Suprapubic skin (tissue), 4 donors: ENCODE measurements around the gene ZNF200. TPM values are rescaled to one million over a fixed set of nuclear protein-coding genes. Genes with fewer than 3 reads are reported as not detected.

Experiments
- DNase-seq, 2 donors: peaks; one replicate each; pipeline ENCODE4 v3.0.0-alpha.2; 2019; ENCODE audit warnings: low spot score in 2 of 2
- H3K27ac ChIP-seq: fragments of 200-600 bp; sonication (generic); one replicate; pipeline ENCODE4 v1.5.1; 2019
- H3K27me3 ChIP-seq: fragments of 200-600 bp; sonication (generic); one replicate; pipeline ENCODE4 v1.5.1; 2019
- H3K36me3 ChIP-seq: fragments of 200-600 bp; sonication (generic); one replicate; pipeline ENCODE4 v1.5.1; 2019
- H3K4me1 ChIP-seq: fragments of 200-600 bp; sonication (generic); one replicate; pipeline ENCODE4 v1.5.1; 2019
- H3K4me3 ChIP-seq: fragments of 200-600 bp; sonication (generic); one replicate; pipeline ENCODE4 v1.5.1; 2019; ENCODE audit warnings: mild to moderate bottlenecking
- H3K9me3 ChIP-seq: fragments of 200-600 bp; sonication (generic); one replicate; pipeline ENCODE4 v1.5.1; 2019
- CTCF ChIP-seq, 2 donors: fragments of 200-600 bp in 1 of 2; fragments of 450-650 bp in 1 of 2; sonication (generic) in 1 of 2; IDR thresholded peaks; one replicate each; pipeline ENCODE4 v1.5.1; 2016 to 2019; ENCODE audit warnings: antibody characterized with exemption in 2 of 2, mild to moderate bottlenecking in 1 of 2, moderate library complexity in 1 of 2
- EP300 ChIP-seq: sonication (generic); formaldehyde crosslinking; IDR thresholded peaks from one replicate; pipeline ENCODE4 v1.6.1; 2017; ENCODE audit warnings: antibody characterized with exemption
- POLR2A ChIP-seq, 2 donors: fragments of 450-650 bp; IDR thresholded peaks; one replicate each; pipeline ENCODE4 v1.6.1; 2017; ENCODE audit warnings: antibody characterized with exemption in 2 of 2, mild to moderate bottlenecking in 2 of 2, moderate library complexity in 2 of 2
- POLR2AphosphoS5 ChIP-seq, 3 donors: sonication (generic); formaldehyde crosslinking; IDR thresholded peaks; one replicate each; pipeline ENCODE4 v1.6.1; 2017; ENCODE audit warnings: antibody characterized with exemption in 3 of 3
- WGBS: methylation state at CpG from one replicate; pipeline ENCODE4 v1.1.5; 2018; 5-methylcytosine and 5-hydroxymethylcytosine counted together
- total RNA-seq, 4 donors: library from RNA; depleted of rRNA; stranded (reverse); fragments of >200 nt; gene quantifications; one replicate each; pipeline ENCODE4 v1.1.0, GENCODE V29; 2016

Gene ZNF200
- total RNA-seq, 4 donors from 2014 or later, result 2.6 to 7.7 (median 4.8) TPM

GRCh38 chr16:3175157-3176093 is 59.5 kb downstream of the ZNF200 start:
- peaks cover 100% of the 10 kb centered on the region for H3K27me3 ChIP-seq
- 15% methylated on average over 10 of the region's 39 CpGs for WGBS
- H3K4me1 ChIP-seq, result peaks cover 32% of the 10 kb centered on the region
- H3K27ac ChIP-seq, result no peak overlapping the region
- no peak overlapping the region for H3K4me3 ChIP-seq
- DNase-seq, result no peak
- H3K9me3 ChIP-seq, result no peaks in the 10 kb centered on the region
- TF ChIP-seq POLR2A (IDR thresholded peaks at IDR 0.05), result no peak
- TF ChIP-seq EP300, result no peak
- TF ChIP-seq POLR2AphosphoS5 (IDR thresholded peaks at IDR 0.05), result no peak
- TF ChIP-seq CTCF (IDR thresholded peaks at IDR 0.05), result no peak
- H3K36me3 ChIP-seq, result no peaks in the 10 kb centered on the region

- no peak overlapping the region for H3K4me3 ChIP-seq
- peaks cover 35% of the 10 kb centered on the region for H3K4me1 ChIP-seq
- H3K36me3 ChIP-seq, result no peaks in the 10 kb centered on the region
- H3K27ac ChIP-seq, result no peak overlapping the region
- DNase-seq, result no peak
- peaks cover 100% of the 10 kb centered on the region for H3K27me3 ChIP-seq
- H3K9me3 ChIP-seq, result no peaks in the 10 kb centered on the region
- TF ChIP-seq POLR2AphosphoS5 (IDR thresholded peaks at IDR 0.05), result no peak
- no peak for TF ChIP-seq EP300
- TF ChIP-seq POLR2A (IDR thresholded peaks at IDR 0.05), result no peak
- TF ChIP-seq CTCF (IDR thresholded peaks at IDR 0.05), result no peak
- WGBS, result 28% methylated on average over 20 of the region's 28 CpGs
Observed at GRCh38 chr16:3174618-3175148, 60.3 kb downstream of the ZNF200 start.

- no peak overlapping the region for H3K4me3 ChIP-seq
- H3K9me3 ChIP-seq, result no peaks in the 10 kb centered on the region
- no peak overlapping the region for H3K27ac ChIP-seq
- TF ChIP-seq CTCF (IDR thresholded peaks at IDR 0.05) (no peak), POLR2AphosphoS5 (IDR thresholded peaks at IDR 0.05) (no peak), POLR2A (IDR thresholded peaks at IDR 0.05) (no peak), EP300 (no peak)
- H3K36me3 ChIP-seq, result no peaks in the 10 kb centered on the region
- WGBS, result 7% methylated on average over 24 of the region's 24 CpGs
- H3K27me3 ChIP-seq, result peaks cover 100% of the 10 kb centered on the region
- peaks cover 35% of the 10 kb centered on the region for H3K4me1 ChIP-seq
- no peak for DNase-seq
Observed at GRCh38 chr16:3173892-3174617, 60.9 kb downstream of the ZNF200 start.

Other genes with a start within 250 kb of the ZNF200 start
- not detected for gene CLDN9, start 222.2 kb downstream of the ZNF200 start, total RNA-seq
- not detected for gene CLDN6, start 217.0 kb downstream of the ZNF200 start, total RNA-seq
- gene TNFRSF12A, start 214.8 kb downstream of the ZNF200 start, total RNA-seq, result 10 to 100 TPM in 3 of 4 donors, 1 to 10 TPM in 1; 2.3 to 59.6 (median 30.5) TPM
- gene HCFC1R1, start 211.2 kb downstream of the ZNF200 start, total RNA-seq, result 10 to 100 TPM; 32.6 to 65.4 (median 51.5) TPM
- 10 to 100 TPM; 15.8 to 27.0 (median 24.9) TPM for gene THOC6, start 211.1 kb downstream of the ZNF200 start, total RNA-seq
- gene BICDL2, start 198.2 kb downstream of the ZNF200 start, total RNA-seq, result 10 to 100 TPM; 58.4 to 77.6 (median 69.3) TPM
- gene MMP25, start 188.6 kb downstream of the ZNF200 start, total RNA-seq, result under 1 TPM in 3 of 4 donors, not detected in 1; 0.51 to 0.87 (median 0.83) TPM
- 10 to 100 TPM in 1 of 4 donors, 1 to 10 TPM in 3; 2.6 to 11.9 (median 6.1) TPM for gene IL32, start 169.5 kb downstream of the ZNF200 start, total RNA-seq
- not detected for gene ZSCAN10, start 135.9 kb downstream of the ZNF200 start, total RNA-seq
- gene ZNF205, start 122.6 kb downstream of the ZNF200 start, total RNA-seq, result 10 to 100 TPM; 18.3 to 22.5 (median 20.9) TPM
- 10 to 100 TPM; 14.0 to 18.0 (median 16.4) TPM for gene ZNF213, start 100.1 kb downstream of the ZNF200 start, total RNA-seq
- not detected for gene OR1F1, start 47.0 kb downstream of the ZNF200 start, total RNA-seq
- under 1 TPM in 3 of 4 donors, not detected in 1; 0.16 to 0.40 (median 0.17) TPM for gene MEFV, start 21.5 kb upstream of the ZNF200 start, total RNA-seq
- gene ZNF263, start 48.3 kb upstream of the ZNF200 start, total RNA-seq, result 10 to 100 TPM; 40.6 to 56.3 (median 45.1) TPM
- 1 to 10 TPM; 1.9 to 4.3 (median 2.1) TPM for gene TIGD7, start 70.3 kb upstream of the ZNF200 start, total RNA-seq
- gene ZNF75A, start 70.3 kb upstream of the ZNF200 start, total RNA-seq, result 10 to 100 TPM; 13.8 to 40.4 (median 19.1) TPM
- gene OR2C1, start 120.7 kb upstream of the ZNF200 start, total RNA-seq, result under 1 TPM in 1 of 4 donors, not detected in 3; 0.34 TPM
- 10 to 100 TPM in 3 of 4 donors, 1 to 10 TPM in 1; 9.7 to 20.9 (median 11.9) TPM for gene ZSCAN32, start 165.8 kb upstream of the ZNF200 start, total RNA-seq
- gene ZNF174, start 166.1 kb upstream of the ZNF200 start, total RNA-seq, result 10 to 100 TPM in 1 of 4 donors, 1 to 10 TPM in 3; 8.4 to 14.9 (median 9.7) TPM
- gene ZNF597, start 208.3 kb upstream of the ZNF200 start, total RNA-seq, result 1 to 10 TPM; 1.5 to 4.3 (median 2.4) TPM
- 10 to 100 TPM; 20.9 to 40.2 (median 26.4) TPM for gene NAA60, start 208.5 kb upstream of the ZNF200 start, total RNA-seq